NCI-H524 treated with DMSO at 0.1 percent for 48 hours (cell line): Measurements from ENCODE around the gene NCOA4.
"Not testable (repeated sequence)": the region's sequence is repeated elsewhere in the genome, so short reads cannot be mapped to it uniquely, and the experiment has no call there.

ENCODE experiments used
- DNase-seq: peaks from one replicate; lab custom pipeline; 2025; lab: John Stamatoyannopoulos, UW

The NCOA4 gene

DNA sequence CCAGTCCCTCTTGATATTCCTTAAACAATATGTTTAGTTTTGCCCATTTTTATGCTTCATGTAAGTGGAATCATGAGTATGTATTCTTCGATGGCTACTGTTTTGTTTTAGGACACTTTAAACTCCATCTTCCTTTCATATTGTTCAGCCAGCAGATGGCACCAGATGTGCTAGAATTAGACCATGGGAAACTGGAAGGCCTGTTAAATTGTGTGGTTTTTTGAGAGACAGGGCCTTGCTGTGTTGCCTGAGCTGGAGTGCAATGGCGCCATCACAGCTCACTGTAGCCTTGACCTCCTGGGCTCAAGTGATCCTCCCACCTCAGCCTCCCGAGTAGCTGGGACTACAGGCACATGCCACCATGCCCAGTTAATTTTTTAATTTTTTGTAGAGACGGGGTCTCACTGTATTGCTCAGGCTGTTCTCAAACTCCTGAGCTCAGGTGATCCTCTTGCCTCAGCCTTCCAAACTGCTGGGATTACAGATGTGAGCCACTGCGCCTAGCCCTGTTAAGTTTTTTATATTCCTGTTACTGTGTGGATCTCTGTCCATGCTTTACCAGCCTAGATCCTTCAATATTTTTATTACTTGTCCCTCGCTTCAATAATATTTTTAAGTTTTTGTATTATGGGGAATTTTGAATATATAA is 46.8 kb downstream of the NCOA4 start:
- DNase-seq: not testable (repeated sequence)

DNA sequence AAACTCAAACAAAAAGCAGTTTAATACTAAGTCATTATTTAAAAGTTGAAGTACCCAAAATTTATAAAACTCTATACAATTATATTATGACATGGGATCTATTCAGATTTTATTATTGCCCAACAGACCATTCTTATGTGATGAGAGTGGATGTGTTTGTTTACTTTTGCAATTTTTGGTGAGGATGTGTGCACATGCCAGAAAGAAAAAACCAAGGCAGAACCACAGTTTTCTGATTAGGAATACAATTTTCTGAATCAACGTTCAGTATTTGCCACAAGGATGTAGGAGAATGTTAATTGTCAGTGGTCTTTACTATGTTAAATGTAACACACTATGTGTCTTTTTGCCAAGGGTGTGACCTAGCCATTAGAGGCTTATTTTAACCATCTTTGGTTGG is 49.1 kb downstream of the NCOA4 start:
- not testable (repeated sequence) for DNase-seq

DNA sequence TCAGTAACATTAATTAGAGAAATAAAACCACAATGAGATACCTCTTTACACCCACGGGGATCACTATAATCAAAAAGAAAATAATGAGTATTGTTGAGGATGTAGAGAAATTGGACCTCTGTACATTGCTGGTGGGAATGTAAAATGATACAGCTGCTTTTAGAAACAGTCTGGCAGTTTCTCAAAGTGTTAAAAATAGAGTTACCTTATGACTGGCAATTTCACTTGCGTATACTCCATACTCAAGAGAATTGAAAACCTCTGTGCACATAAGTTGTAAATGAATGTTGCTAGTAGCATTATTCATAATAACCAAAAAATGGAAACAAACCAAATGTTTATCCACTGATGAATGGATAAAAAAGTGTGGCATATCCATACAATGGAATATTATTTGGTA is 51.9 kb downstream of the NCOA4 start:
- DNase-seq: not testable (repeated sequence)

GRCh38 chr10:45974041-45974440 is 56.4 kb downstream of the NCOA4 start:
- DNase-seq: not testable (repeated sequence)

GRCh38 chr10:45972813-45973169 is 57.6 kb downstream of the NCOA4 start:
- not testable (repeated sequence) for DNase-seq

DNA sequence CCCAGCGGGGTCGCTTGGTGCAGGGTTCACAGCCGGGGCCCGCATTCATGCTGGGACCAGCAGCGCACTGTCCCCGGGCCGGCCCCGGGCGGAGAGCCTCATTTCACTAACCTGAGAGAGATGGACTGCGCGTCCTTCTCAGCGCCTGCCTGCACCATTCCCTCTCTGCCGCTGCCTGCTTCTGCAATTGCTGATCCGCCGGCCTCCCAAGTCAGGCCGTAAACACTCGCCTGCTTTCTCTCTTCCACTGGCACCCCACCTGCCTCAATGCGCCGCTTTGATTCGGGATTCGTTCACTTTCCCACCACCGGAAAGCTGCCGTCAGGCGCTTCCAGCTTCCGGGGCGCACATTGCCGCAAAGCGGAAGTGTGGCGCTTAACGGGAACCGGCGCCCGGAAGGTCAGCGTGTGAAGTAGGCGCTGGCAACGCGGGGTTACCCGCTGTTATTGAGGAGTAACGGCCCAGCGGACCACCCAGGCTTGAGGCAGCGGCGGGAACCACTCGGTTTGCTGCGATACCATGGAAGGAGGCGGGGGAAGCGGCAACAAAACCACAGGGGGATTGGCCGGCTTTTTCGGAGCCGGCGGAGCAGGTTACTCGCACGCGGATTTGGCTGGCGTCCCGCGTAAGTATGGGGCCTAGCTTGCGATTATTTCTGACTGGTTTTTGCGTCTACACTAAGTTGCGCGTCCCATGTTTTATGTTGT is 58.2 kb downstream of the NCOA4 start, which contains the start of gene TIMM23:
TSS of gene TIMM23 (plus strand) at position 384 of the 707 bp plus-strand sequence. CDS start at position 520, 136 bp downstream.
- DNase-seq: not testable (repeated sequence)

DNA sequence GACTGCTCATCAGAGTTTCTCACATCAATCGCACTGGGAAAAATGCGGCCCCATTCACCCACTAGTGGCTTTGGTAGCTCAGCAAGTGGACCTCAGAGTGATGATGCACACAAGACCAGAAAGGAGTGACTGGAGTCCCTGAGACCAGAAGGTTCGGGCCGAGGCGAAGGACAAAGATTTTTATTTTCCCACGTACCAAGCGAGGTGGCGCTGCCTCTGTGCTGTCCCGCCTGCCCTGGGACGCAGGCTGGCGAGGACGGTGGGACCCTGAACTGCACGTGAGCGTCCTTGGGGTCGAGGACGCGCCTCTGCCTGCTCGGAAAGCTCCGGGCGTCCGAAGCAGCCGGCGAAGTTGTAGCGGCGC is 58.7 kb downstream of the NCOA4 start:
- DNase-seq: not testable (repeated sequence)

DNA sequence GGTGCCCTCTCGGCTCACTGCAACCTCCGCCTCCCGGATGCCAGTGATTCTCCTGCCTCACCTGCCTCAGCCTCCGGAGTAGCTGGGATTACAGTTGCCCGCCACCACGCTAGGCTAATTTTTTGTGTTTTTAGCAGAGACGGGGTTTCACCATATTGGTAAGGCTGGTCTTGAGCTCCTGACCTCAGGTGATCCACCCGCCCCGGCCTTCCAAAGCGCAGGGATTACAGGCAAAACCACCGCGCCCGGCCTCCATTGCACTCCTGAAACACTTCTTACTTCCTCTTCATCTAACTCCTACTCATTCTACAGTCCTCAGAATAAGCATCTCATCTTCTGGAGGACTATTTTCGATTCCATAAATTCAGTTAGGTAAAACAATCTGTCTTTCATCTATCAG is 59.4 kb downstream of the NCOA4 start:
- DNase-seq: not testable (repeated sequence)

DNA sequence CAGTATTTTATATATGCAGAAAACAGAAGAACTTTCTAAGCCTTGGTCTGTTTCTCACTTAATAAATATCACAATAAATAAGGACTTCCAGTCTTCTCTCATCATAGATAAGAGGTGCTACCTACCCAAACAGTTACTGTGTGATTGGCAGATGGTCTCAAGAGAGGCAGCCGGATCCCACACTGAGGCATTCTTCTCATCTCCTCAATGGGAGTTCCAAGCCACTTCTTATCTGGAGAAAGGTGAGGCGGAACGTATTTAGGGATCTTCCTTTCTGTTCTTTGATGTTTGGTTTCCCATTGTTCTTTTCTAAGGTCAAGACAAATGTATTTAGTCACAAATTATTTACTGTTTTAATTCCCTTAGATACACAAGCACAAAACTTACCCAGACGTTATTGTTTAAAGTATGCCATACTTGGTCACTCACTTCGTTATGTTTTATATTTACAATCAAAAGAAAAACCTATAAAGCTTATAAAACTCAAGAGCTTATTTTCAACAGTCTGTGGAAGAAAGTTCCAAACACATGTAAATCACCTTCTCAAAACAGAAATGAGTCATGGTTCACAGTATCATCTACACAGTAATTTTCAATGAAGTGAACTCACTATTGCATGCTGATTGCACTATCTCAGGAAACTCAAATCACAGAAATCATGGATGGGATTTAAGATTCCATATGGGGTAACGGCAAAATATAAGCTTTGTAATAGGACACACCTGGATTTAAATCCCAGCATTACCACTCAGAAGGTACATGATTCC is 67.6 kb downstream of the NCOA4 start:
- DNase-seq: not testable (repeated sequence)

GRCh38 chr10:45957928-45958327 is 72.5 kb downstream of the NCOA4 start:
- not testable (repeated sequence) for DNase-seq

DNA sequence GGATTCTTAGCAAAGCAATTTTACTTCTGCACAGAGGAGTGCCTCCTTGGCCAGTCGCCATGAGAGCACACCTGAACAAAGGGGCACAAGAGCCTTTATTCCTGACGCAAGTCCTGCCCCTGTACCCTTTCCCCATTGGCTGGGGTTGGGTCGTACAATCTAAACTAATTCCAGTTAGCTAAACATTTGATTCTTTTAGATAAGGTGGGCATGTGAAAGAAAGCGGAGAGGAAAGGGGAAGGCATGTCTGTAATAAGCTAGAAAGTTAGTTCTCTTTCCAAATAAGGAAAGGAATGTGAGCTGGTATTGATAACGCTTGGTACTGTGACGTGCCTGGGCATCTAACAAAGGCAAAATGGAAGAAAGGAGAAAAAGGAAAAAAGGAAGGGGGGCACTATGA is 73.8 kb downstream of the NCOA4 start:
- not testable (repeated sequence) for DNase-seq
